NCI-H2196 treated with DMSO at 0.1 percent for 48 hours (cell line): ENCODE results near the gene ADGRG3.
A peak's percentile ranks its signal among the peaks of the same experiment; 100 is the strongest.

ENCODE experiments used
- DNase-seq: peaks from one replicate; lab custom pipeline; 2025; ENCODE audit not compliant: unreplicated experiment; lab: John Stamatoyannopoulos, UW

Gene ADGRG3

GRCh38 chr16:57694725-57695679 is 26.9 kb downstream of the ADGRG3 start, which contains the start of gene DRC7:
TSS of gene DRC7 (plus strand) at chr16:57694806. CDS start at chr16:57697950, 3,144 bp downstream.
- DNase-seq: peak; percentile 10

GRCh38 chr16:57695680-57696069 is 27.6 kb downstream of the ADGRG3 start:
- no peak for DNase-seq

GRCh38 chr16:57696240-57696639 is 28.1 kb downstream of the ADGRG3 start:
- no peak for DNase-seq

GRCh38 chr16:57697896-57698537 is 29.9 kb downstream of the ADGRG3 start:
- no peak for DNase-seq

GRCh38 chr16:57698812-57699405 is 30.8 kb downstream of the ADGRG3 start:
- no peak for DNase-seq

- DNase-seq: no peak
Measured at GRCh38 chr16:57699481-57699880, 31.4 kb downstream of the ADGRG3 start.

GRCh38 chr16:57699899-57700298 is 31.8 kb downstream of the ADGRG3 start:
- no peak for DNase-seq

- no peak for DNase-seq
Measured at GRCh38 chr16:57700781-57701551, 32.9 kb downstream of the ADGRG3 start.

GRCh38 chr16:57701759-57702371 is 33.8 kb downstream of the ADGRG3 start:
- DNase-seq: no peak

- DNase-seq: no peak
Measured at GRCh38 chr16:57703416-57704010, 35.4 kb downstream of the ADGRG3 start.

GRCh38 chr16:57704011-57704904 is 36.2 kb downstream of the ADGRG3 start:
- no peak for DNase-seq

GRCh38 chr16:57704905-57705852 is 37.1 kb downstream of the ADGRG3 start:
- no peak for DNase-seq

- DNase-seq: no peak
Measured at GRCh38 chr16:57706717-57707116, 38.6 kb downstream of the ADGRG3 start.

- no peak for DNase-seq
Measured at GRCh38 chr16:57707331-57707730, 39.2 kb downstream of the ADGRG3 start.

GRCh38 chr16:57708168-57708567 is 40.1 kb downstream of the ADGRG3 start:
- no peak for DNase-seq

- DNase-seq: no peak
Measured at GRCh38 chr16:57709663-57710062, 41.6 kb downstream of the ADGRG3 start.

GRCh38 chr16:57711346-57711745 is 43.2 kb downstream of the ADGRG3 start:
- DNase-seq: no peak

GRCh38 chr16:57711993-57712392 is 43.9 kb downstream of the ADGRG3 start:
- DNase-seq: no peak
